Renal cortex interstitium (tissue), 11 donors: ENCODE measurements around the gene CHD8. TPM values are rescaled to one million over a fixed set of nuclear protein-coding genes. Genes with fewer than 3 reads are reported as not detected.
"Not testable (repeated sequence)": the region's sequence is repeated elsewhere in the genome, so short reads cannot be mapped to it uniquely, and the experiment has no call there.

Experiments used
- DNase-seq, 11 donors: peaks; one replicate each; pipeline ENCODE4 v3.0.0-alpha.2; 2013; ENCODE audit warnings: low read depth in 9 of 11, low spot score in 4 of 11; ENCODE audit errors: extremely low read depth in 1 of 11
- polyA plus RNA-seq, 3 donors: library from polyadenylated mRNA; unstranded; fragments of 120-200 nt; gene quantifications; one replicate each; pipeline ENCODE4 v1.2.1, GENCODE V29; 2013; ENCODE audit not compliant: insufficient read length in 3 of 3

The CHD8 gene
- polyA plus RNA-seq, 3 donors, result 72.1 to 81.9 (median 81.6) TPM

- DNase-seq, result no peak
These were observed 11.7 kb upstream of the CHD8 start for GRCh38 chr14:21467616-21468015.

GRCh38 chr14:21455592-21455911 is 371 bp downstream of the CHD8 start:
- no peak for DNase-seq

GRCh38 chr14:21454843-21455544 is 929 bp downstream of the CHD8 start:
- peak in 2 of 11 donors; percentile 8 to 22 for DNase-seq

- DNase-seq, result no peak
These were observed 6.1 kb downstream of the CHD8 start for GRCh38 chr14:21449899-21450216.

- not testable (repeated sequence) for DNase-seq
These were observed 13.3 kb downstream of the CHD8 start for GRCh38 chr14:21442657-21443056.

- no peak for DNase-seq
These were observed 15.1 kb downstream of the CHD8 start for GRCh38 chr14:21440859-21441258.

GRCh38 chr14:21437063-21437901 is 18.6 kb downstream of the CHD8 start:
- DNase-seq, result peak; percentile 99 to 100 (median 99)

- peak in 1 of 11 donors; percentile 26 for DNase-seq
These were observed 19.3 kb downstream of the CHD8 start for GRCh38 chr14:21436567-21437062.

GRCh38 chr14:21431126-21431525 is 24.8 kb downstream of the CHD8 start:
- DNase-seq, result no peak

- no peak for DNase-seq
These were observed 27.0 kb downstream of the CHD8 start for GRCh38 chr14:21428930-21429329.

GRCh38 chr14:21426692-21427091 is 29.2 kb downstream of the CHD8 start:
- no peak for DNase-seq

- DNase-seq, result no peak
These were observed 36.4 kb downstream of the CHD8 start for GRCh38 chr14:21419528-21419927.

- no peak for DNase-seq
These were observed 40.6 kb downstream of the CHD8 start for GRCh38 chr14:21415329-21415728.

- no peak for DNase-seq
These were observed 41.7 kb downstream of the CHD8 start for GRCh38 chr14:21414137-21414631.

- no peak for DNase-seq
These were observed 47.8 kb downstream of the CHD8 start for GRCh38 chr14:21408147-21408546.

GRCh38 chr14:21406213-21406612 is 49.7 kb downstream of the CHD8 start:
- DNase-seq, result no peak

GRCh38 chr14:21405097-21405496 is 50.8 kb downstream of the CHD8 start:
- DNase-seq, result no peak

GRCh38 chr14:21399311-21399870 is 56.5 kb downstream of the CHD8 start:
- DNase-seq, result no peak

- no peak for DNase-seq
These were observed 57.0 kb downstream of the CHD8 start for GRCh38 chr14:21398901-21399300.

GRCh38 chr14:21395450-21395849 is 60.5 kb downstream of the CHD8 start:
- DNase-seq, result no peak
